C4-2B (cell line): ENCODE results near the gene PALLD.
A peak's percentile ranks its signal among the peaks of the same experiment; 100 is the strongest.

Experiments used
- H3K27ac ChIP-seq: fragments of 450-650 bp; 2 replicates; pipeline ENCODE4 v1.5.1; 2017
- CTCF ChIP-seq: fragments of 450-650 bp; conservative IDR thresholded peaks from 2 replicates; pipeline ENCODE4 v1.5.1; 2017; ENCODE audit warnings: mild to moderate bottlenecking
- ZFX ChIP-seq: fragments of 450-650 bp; IDR thresholded peaks from 2 replicates; pipeline ENCODE4 v1.6.1; 2017

The PALLD gene

GRCh38 chr4:168678751-168679366, 182.0 kb downstream of the PALLD start:
- peak overlapping the region; percentile 80 for H3K27ac ChIP-seq
- TF ChIP-seq CTCF (no peak), ZFX (no peak)

GRCh38 chr4:168679397-168679796, 182.5 kb downstream of the PALLD start:
- TF ChIP-seq CTCF: no peak
- TF ChIP-seq ZFX: no peak
- H3K27ac ChIP-seq: peak overlapping the region; percentile 80

- TF ChIP-seq ZFX: no peak
- no peak for TF ChIP-seq CTCF
- peak overlapping the region; percentile 80 for H3K27ac ChIP-seq
Observed at GRCh38 chr4:168679819-168680218, 183.0 kb downstream of the PALLD start.

GRCh38 chr4:168682898-168683500, 186.1 kb downstream of the PALLD start:
- TF ChIP-seq ZFX (no peak), CTCF (no peak)
- no peak overlapping the region for H3K27ac ChIP-seq

GRCh38 chr4:168683595-168683994, 186.7 kb downstream of the PALLD start:
- TF ChIP-seq CTCF: no peak
- TF ChIP-seq ZFX: no peak
- no peak overlapping the region for H3K27ac ChIP-seq

- H3K27ac ChIP-seq: no peak overlapping the region
- TF ChIP-seq CTCF (no peak), ZFX (no peak)
Observed at GRCh38 chr4:168685136-168685809, 188.4 kb downstream of the PALLD start.

- TF ChIP-seq CTCF (no peak), ZFX (no peak)
- H3K27ac ChIP-seq: no peak overlapping the region
Observed at GRCh38 chr4:168688584-168688983, 191.7 kb downstream of the PALLD start.
